ENCODE results near the gene STAT5B. TPM values are rescaled to one million over a fixed set of nuclear protein-coding genes. Genes with fewer than 3 reads are reported as not detected.

The STAT5B gene
- total and polyA plus RNA-seq, 10 donors, result 26.4 to 171 (median 101) TPM

- Histone ChIP-seq H3K4me1 (peaks cover 13 to 79% (median 45%) of the 10 kb centered on the region in 6 donors), H3K27ac (peak within 1 kb of the TSS; percentile 86 to 97 (median 92)), H3K4me3 (peak within 1 kb of the TSS; percentile 57 to 81 (median 69)), H3K36me3 (peaks cover 0 to 26% (median 8%) of the 10 kb centered on the region in 6 donors), H3K9me3 (no peaks in the 10 kb centered on the region), H3K27me3 (replicated peaks in 1 of 7) (no peaks in the 10 kb centered on the region)
- intact Hi-C loops (cut with DNase I; ENCODE audit: low total_unique reads), result no loop called here
- TF ChIP-seq POLR2A (IDR thresholded peaks at IDR 0.05) (peak; percentile 8 to 74 (median 49)), POLR2AphosphoS5 (IDR thresholded peaks at IDR 0.05) (peak; percentile 94 to 96 (median 94)), CTCF (IDR thresholded peaks at IDR 0.05 in 8 of 11, conservative IDR thresholded peaks at IDR 0.05 in 3 of 11) (peak in 2 of 11 experiments; percentile 12 to 29)
- 1 to 4% (median 2%) methylated on average over 36 to 88 of the region's 88 CpGs for WGBS, 5 donors
- DNase-seq, result peak; percentile 98
These were observed 12.0 kb upstream of the STAT5B start, which contains the start of gene STAT5A for GRCh38 chr17:42287977-42288802. STAT5A (plus strand) TSS chr17:42288498; CDS start chr17:42289412, 914 bp downstream.

DNA sequence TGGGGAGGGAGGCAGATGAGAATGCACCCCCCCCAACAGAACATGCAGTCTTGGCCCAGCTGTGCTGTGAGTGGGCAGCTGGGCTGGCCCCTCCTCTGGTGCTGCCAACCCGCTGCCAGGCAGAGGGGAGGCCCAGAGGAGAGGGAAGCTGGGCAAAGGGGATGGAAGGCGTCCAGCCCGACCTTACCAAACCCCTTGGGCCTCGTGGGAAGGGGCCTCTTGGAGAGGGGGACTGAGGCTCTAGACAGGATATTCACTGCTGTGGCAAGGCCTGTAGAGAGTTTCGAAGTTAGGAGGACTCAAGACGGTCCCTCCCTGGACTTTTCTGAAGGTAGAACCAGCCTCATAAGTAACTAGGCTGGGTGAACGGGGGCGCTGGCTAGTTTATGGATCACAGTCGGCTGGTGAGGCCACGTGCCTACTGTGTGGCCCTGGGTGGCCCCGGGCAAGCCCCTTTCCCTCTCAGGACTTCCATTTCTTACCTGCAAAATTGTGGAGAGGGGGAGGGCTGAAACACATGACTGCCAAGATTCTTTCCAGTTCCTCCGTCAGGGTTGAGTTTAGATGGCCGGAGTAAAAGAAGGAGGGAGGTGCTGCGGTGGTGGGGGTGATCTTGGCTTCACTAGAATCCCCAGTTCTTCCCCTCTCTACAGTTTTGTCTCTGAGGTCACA is 11.2 kb upstream of the STAT5B start:
- Histone ChIP-seq H3K9me3 (no peaks in the 10 kb centered on the region), H3K4me3 (peak overlapping the region; percentile 57 to 81 (median 69)), H3K4me1 (peaks cover 13 to 85% (median 45%) of the 10 kb centered on the region in 6 donors), H3K27me3 (replicated peaks in 1 of 7) (no peaks in the 10 kb centered on the region), H3K27ac (peak overlapping the region; percentile 86 to 97 (median 92)), H3K36me3 (peaks cover 0 to 18% (median 4%) of the 10 kb centered on the region in 6 donors)
- intact Hi-C loops (cut with DNase I; ENCODE audit: low total_unique reads), result no loop called here
- peak; percentile 61 to 64 (median 64) for TF ChIP-seq POLR2AphosphoS5 (IDR thresholded peaks at IDR 0.05)
- TF ChIP-seq POLR2A (IDR thresholded peaks at IDR 0.05), result no peak
- 9 to 14% (median 13%) methylated on average over 11 to 14 of the region's 14 CpGs for WGBS, 5 donors
- DNase-seq, result peak; percentile 87

DNA sequence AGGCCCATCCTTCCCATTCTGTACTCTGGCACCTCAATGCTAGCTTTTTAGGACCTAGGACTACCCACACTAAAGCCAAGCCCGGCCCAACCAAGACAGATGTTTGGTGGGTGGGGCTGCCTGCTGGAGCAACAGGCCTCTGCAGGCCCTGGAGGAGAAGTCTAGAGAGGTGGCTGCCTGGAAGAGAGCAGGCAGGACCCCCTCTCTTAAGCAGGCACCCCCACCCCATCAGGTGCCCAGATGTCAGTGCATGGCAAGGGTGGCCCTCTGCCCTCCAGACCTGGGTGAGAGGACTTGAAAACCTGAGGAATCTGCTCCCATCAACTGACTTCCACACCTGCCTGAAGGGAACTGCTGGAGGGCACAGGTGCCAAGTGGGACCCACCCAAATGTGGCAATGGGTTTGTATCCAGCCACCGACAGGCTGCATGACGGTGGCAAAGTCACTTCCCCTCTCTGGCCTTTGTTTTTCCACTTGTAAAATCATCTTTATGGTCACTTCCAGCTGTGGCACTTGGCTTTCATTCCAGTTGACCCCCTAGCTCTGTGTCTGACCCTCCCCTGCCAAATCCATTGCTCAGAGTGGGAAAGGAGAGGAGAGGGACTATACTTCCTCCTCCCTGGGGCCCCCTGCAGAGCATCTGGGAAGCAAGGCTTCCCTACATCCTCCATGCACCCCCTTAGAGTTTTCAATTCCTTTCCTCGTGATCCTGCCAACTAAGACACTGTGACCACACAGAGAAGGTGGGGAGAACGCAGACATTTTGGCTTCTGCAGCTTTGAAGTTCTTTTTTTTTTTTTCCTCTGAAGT is 10.4 kb upstream of the STAT5B start:
- Histone ChIP-seq H3K27me3 (replicated peaks in 1 of 7) (no peaks in the 10 kb centered on the region), H3K4me1 (peaks cover 13 to 77% (median 44%) of the 10 kb centered on the region in 6 donors), H3K36me3 (peaks cover 0 to 10% (median under 1%) of the 10 kb centered on the region in 6 donors), H3K4me3 (peak overlapping the region in 5 of 8 donors; percentile 57 to 81 (median 75)), H3K9me3 (no peaks in the 10 kb centered on the region), H3K27ac (peak overlapping the region in 7 of 8 donors; percentile 86 to 97 (median 93))
- intact Hi-C loops (cut with DNase I; ENCODE audit: low total_unique reads), result no loop called here
- 18 to 37% (median 27%) methylated on average over 5 of the region's 5 CpGs for WGBS, 5 donors
- TF ChIP-seq POLR2AphosphoS5 (IDR thresholded peaks at IDR 0.05), result peak in 1 of 3 donors; percentile 9
- no peak for TF ChIP-seq CTCF (IDR thresholded peaks at IDR 0.05 in 8 of 11, conservative IDR thresholded peaks at IDR 0.05 in 3 of 11)
- DNase-seq, result peak; percentile 73

DNA sequence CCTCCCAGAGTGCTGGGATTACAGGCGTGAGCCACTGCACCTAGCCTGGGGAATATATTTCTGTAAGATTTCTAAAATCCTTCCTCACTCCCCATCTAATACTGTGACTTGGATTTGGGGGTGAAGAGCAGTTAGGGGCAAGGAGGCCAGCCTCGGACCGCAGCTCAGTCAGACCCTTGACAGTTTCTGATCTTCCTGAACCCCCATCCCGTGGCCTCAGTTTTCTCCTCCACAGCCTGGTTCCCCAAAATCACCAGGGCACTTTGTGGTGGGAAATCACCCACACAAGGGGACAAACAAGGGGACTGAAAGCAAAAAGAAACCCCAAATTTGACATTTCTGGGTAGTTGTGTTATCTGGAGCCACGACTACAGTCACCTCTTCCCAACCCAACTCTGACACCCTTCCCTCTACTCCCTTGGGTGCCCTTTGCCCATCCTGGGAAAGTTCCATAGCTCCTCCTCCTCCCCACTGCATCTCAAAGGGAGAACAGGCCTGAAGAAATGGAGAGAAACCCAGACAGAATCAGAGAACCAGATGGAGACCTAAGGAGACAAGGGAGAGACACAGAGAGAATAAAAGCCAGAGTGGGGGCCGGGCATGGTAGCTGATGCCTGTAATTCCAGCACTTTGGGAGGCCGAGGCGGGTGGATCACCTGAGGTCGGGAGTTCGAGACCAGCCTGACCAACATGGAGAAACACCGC is 9.3 kb upstream of the STAT5B start:
- Histone ChIP-seq H3K27ac (no peak overlapping the region), H3K4me1 (peaks cover 13 to 67% (median 39%) of the 10 kb centered on the region in 6 donors), H3K4me3 (no peak overlapping the region), H3K36me3 (peaks cover 0 to under 1% (median 0%) of the 10 kb centered on the region in 6 donors), H3K27me3 (replicated peaks in 1 of 7) (no peaks in the 10 kb centered on the region), H3K9me3 (no peaks in the 10 kb centered on the region)
- DNase-seq, result no peak
- intact Hi-C loops (cut with DNase I; ENCODE audit: low total_unique reads), result no loop called here
- no peak for TF ChIP-seq POLR2AphosphoS5 (IDR thresholded peaks at IDR 0.05)
- no peak for TF ChIP-seq POLR2A (IDR thresholded peaks at IDR 0.05)
- no peak for TF ChIP-seq CTCF (IDR thresholded peaks at IDR 0.05 in 8 of 11, conservative IDR thresholded peaks at IDR 0.05 in 3 of 11)
- 89 to 95% (median 92%) methylated on average over 11 of the region's 11 CpGs for WGBS, 5 donors
